Left lung (tissue), 10 donors: ENCODE measurements around the gene CLOCK. TPM values are rescaled to one million over a fixed set of nuclear protein-coding genes. Genes with fewer than 3 reads are reported as not detected.
A peak's percentile ranks its signal among the peaks of the same experiment; 100 is the strongest.

Experiments used
- ATAC-seq: fragments of 200-7000 bp; cut with Tn5 transposase; one replicate; pipeline ENCODE4 v1.9.1; 2020; ENCODE audit warnings: moderate library complexity
- DNase-seq, 4 donors: peaks; one replicate each; pipeline ENCODE4 v3.0.0-alpha.2; 2013 to 2020
- H3K27ac ChIP-seq, 2 donors: fragments of 200-600 bp; sonication (generic) in 1 of 2; one replicate each; pipeline versions ENCODE4 v1.5.0 to v1.8.0; 2020 to 2021
- H3K27me3 ChIP-seq, 2 donors: fragments of 200-600 bp; sonication (generic) in 1 of 2; one replicate each; pipeline versions ENCODE4 v1.5.0 to v1.8.0; 2020 to 2021
- H3K36me3 ChIP-seq, 2 donors: fragments of 200-600 bp; sonication (generic) in 1 of 2; one replicate each; pipeline versions ENCODE4 v1.5.0 to v1.8.0; 2020 to 2021
- H3K4me1 ChIP-seq, 2 donors: fragments of 200-600 bp; one replicate each; pipeline ENCODE4 v1.8.0; 2021
- H3K4me3 ChIP-seq, 2 donors: fragments of 200-600 bp; sonication (generic) in 1 of 2; one replicate each; pipeline versions ENCODE4 v1.5.0 to v1.8.0; 2020 to 2021; ENCODE audit warnings: mild to moderate bottlenecking in 1 of 2
- H3K9me3 ChIP-seq, 2 donors: fragments of 200-600 bp; sonication (generic) in 1 of 2; one replicate each; pipeline versions ENCODE4 v1.5.0 to v1.8.0; 2020 to 2021
- intact Hi-C, 2 donors: fragments of 100-400 bp; cut with DNase I; formaldehyde crosslinking; loops; one replicate each; pipeline versions ENCODE4 v1.11.2 to v1.14.2; 2022
- polyA plus RNA-seq, 6 donors: library from polyadenylated mRNA; unstranded; fragments of 120-200 nt; gene quantifications; one replicate each; pipeline ENCODE4 v1.2.1, GENCODE V29; 2013; ENCODE audit not compliant: insufficient read length in 6 of 6
- total RNA-seq, 2 donors: library from RNA; stranded (reverse); fragmentation: NEBNext Ultra II Directional; extraction: Animal tissue kit (Norgen Biotek cat#: 25700); gene quantifications; one replicate each; pipeline ENCODE4 v1.2.1, GENCODE V29; 2021
- TF ChIP-seq, protein P1 (sequence below), 2 donors: fragments of 200-600 bp; sonication (generic) in 1 of 2; IDR thresholded peaks; one replicate each; pipeline versions ENCODE4 v1.5.0 to v1.8.0; 2021; ENCODE audit warnings: antibody characterized with exemption in 2 of 2
- donor health status: DM: no; HTN: yes; CAD: no.
- donor health status: DM: no; HTN: no; CAD: no.

Gene CLOCK
- total and polyA plus RNA-seq, 8 donors: 19.8 to 27.6 (median 21.7) TPM

DNA sequence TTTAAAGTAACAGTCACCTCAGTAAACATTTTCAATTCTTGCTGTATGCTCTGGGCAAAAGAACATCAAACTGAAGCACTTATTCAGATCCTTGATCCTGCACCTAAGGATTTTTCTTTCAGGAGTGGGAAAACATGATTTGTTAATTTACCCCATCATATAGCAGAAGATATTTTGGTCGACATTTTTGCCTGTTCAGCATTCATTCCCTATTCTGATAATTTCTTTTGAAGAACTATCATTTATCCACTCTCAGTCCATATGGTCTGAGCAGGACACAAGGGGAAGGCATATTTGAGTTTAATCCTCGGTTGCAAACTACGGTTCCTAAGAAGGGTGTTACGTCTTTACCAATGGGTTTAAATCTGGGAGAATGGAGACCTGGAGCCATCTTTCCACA, 1.2 kb upstream of the CLOCK start:
- DNase-seq: no peak
- peak overlapping the region; percentile 93 to 99 for H3K27ac ChIP-seq

DNA sequence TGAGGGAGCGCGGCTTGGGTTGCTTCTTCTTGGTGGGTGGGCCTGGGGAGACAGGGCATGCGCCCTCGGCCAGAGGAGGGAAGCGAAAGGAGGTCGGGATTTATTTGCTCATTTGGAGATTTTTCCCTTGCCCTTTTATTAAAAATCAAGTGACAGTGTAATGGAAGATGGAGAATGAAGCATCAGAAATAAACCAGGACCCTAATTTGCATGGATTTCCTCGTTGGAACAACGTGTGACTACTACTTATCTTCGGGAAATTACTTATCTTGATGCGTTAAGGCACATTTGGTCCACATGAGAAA, 709 bp upstream of the CLOCK start:
- Histone ChIP-seq H3K27ac (peak overlapping the region; percentile 93 to 99), H3K27me3 (no peaks in the 10 kb centered on the region), H3K9me3 (no peaks in the 10 kb centered on the region), H3K4me3 (peak overlapping the region; percentile 74 to 81), H3K4me1 (peaks cover 4 to 18% of the 10 kb centered on the region in 2 donors), H3K36me3 (no peaks in the 10 kb centered on the region)
- TF ChIP-seq, protein P1, sequence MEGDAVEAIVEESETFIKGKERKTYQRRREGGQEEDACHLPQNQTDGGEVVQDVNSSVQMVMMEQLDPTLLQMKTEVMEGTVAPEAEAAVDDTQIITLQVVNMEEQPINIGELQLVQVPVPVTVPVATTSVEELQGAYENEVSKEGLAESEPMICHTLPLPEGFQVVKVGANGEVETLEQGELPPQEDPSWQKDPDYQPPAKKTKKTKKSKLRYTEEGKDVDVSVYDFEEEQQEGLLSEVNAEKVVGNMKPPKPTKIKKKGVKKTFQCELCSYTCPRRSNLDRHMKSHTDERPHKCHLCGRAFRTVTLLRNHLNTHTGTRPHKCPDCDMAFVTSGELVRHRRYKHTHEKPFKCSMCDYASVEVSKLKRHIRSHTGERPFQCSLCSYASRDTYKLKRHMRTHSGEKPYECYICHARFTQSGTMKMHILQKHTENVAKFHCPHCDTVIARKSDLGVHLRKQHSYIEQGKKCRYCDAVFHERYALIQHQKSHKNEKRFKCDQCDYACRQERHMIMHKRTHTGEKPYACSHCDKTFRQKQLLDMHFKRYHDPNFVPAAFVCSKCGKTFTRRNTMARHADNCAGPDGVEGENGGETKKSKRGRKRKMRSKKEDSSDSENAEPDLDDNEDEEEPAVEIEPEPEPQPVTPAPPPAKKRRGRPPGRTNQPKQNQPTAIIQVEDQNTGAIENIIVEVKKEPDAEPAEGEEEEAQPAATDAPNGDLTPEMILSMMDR (IDR thresholded peaks at IDR 0.05): no peak
- peak; percentile 11 for ATAC-seq
- DNase-seq: peak in 2 of 4 donors; percentile 60 to 80
- intact Hi-C loops: loop anchor here in 1 of 2 donors (10.0 kb wide), 1 partner anchor 203 kb away; the partner anchor contains the start of gene SRD5A3

More for the DNA sequence above, 1.2 kb upstream of the CLOCK start:
- Histone ChIP-seq H3K36me3 (no peaks in the 10 kb centered on the region), H3K4me1 (peaks cover 4 to 18% of the 10 kb centered on the region in 2 donors), H3K27me3 (no peaks in the 10 kb centered on the region), H3K4me3 (peak overlapping the region; percentile 74 to 81), H3K9me3 (no peaks in the 10 kb centered on the region)
- ATAC-seq: no peak
- TF ChIP-seq, protein P1 (IDR thresholded peaks at IDR 0.05): no peak
- intact Hi-C loops: loop anchor here in 1 of 2 donors (10.0 kb wide), 1 partner anchor 203 kb away; the partner anchor contains the start of gene SRD5A3

DNA sequence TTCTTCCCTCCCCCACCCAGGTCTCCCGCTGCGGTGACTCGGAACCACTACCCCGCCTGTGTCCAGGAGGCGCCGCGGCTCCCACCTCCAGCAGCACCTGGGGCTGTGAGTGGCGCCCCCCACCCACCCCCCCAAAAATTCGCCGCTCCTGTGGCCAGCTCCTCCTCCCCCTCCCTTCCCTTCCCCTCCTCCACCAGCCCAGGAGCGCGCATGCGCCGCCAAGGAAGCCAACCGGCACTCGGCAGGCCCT, 278 bp downstream of the CLOCK start:
- Histone ChIP-seq H3K4me3 (peak overlapping the region; percentile 74 to 81), H3K27me3 (no peaks in the 10 kb centered on the region), H3K4me1 (peaks cover 4 to 18% of the 10 kb centered on the region in 2 donors), H3K9me3 (no peaks in the 10 kb centered on the region), H3K36me3 (no peaks in the 10 kb centered on the region), H3K27ac (peak overlapping the region; percentile 93 to 99)
- ATAC-seq: peak; percentile 87
- intact Hi-C loops: loop anchor here in 1 of 2 donors (10.0 kb wide), 1 partner anchor 202 kb away; the partner anchor contains the start of gene SRD5A3
- no peak for DNase-seq
- TF ChIP-seq, protein P1 (IDR thresholded peaks at IDR 0.05): no peak

DNA sequence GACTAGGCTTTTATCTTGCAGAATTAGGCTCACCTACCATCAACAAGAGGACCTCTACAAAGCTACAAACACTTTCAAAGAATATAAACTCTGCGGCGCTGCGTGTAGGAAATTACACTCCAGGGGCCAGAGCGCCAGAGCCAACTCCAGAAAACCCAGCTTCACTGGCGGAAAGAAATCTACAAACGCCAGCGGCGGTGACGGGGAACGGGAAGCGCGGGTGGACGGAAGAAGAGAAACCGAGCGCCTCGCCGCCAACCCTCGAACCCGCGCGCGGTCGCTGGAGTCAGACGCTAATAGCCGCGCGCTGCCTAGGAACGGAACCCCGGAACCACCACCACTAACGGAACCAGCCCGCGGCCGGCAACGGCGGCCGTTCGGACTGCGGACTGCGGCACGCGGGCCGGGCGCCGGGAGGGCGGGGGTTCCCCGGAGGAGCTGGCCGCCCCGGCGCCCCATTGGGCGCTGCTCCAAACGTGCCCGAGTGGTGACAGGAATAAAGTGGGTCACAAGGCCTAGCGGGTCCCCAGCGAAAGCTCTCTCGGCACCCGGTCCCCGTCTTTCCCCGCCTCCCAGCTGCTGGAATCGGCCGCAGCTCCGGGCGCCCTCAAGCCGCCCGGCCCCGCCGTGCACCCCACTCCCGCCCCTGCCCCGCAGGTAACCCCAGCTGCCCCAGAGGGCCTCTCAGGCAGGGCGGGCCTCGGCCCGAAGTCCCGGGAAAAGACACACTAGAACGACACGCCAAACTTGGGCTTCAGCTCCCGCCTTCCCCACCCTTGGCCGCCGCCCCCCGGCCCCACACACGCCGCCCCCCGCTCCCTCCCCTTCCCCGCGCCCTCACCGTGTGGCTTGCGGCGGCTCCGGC, 836 bp downstream of the CLOCK start:
- Histone ChIP-seq H3K27me3 (no peaks in the 10 kb centered on the region), H3K36me3 (no peaks in the 10 kb centered on the region), H3K9me3 (no peaks in the 10 kb centered on the region), H3K27ac (peak overlapping the region; percentile 93 to 99), H3K4me1 (peaks cover 4 to 18% of the 10 kb centered on the region in 2 donors), H3K4me3 (peak overlapping the region; percentile 74 to 81)
- intact Hi-C loops: loop anchor here in 1 of 2 donors (10.0 kb wide), 1 partner anchor 201 kb away; the partner anchor contains the start of gene SRD5A3
- DNase-seq: peak; percentile 82 to 95 (median 86)
- ATAC-seq: peak; percentile 71
- TF ChIP-seq, protein P1 (IDR thresholded peaks at IDR 0.05): no peak

DNA sequence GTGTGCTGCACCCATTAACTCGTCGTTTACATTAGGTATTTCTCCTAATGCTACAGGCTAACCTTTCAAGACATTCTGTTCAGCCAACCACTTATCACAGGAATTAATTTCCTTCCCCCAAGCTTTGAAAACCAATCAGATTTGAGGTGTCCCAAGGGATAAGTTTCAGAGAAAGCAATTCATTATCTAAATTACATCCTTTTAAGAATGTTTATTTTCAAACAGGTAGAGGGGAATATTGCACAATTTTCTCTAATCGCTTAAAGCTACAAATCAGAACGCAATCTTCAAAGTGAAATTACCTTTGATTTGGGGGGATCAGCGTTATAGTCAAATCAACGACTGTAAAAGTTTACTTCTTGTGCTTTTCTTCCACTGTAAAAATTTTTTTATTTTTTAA, 1.6 kb downstream of the CLOCK start:
- peaks cover 4 to 18% of the 10 kb centered on the region in 2 donors for H3K4me1 ChIP-seq
- ATAC-seq: no peak
- TF ChIP-seq, protein P1 (IDR thresholded peaks at IDR 0.05): no peak
- intact Hi-C loops: loop anchor here in 1 of 2 donors (10.0 kb wide), 1 partner anchor 200 kb away; the partner anchor contains the start of gene SRD5A3
- H3K36me3 ChIP-seq: no peaks in the 10 kb centered on the region
- DNase-seq: peak in 1 of 4 donors; percentile 17
- no peaks in the 10 kb centered on the region for H3K27me3 ChIP-seq
- peak overlapping the region; percentile 93 to 99 for H3K27ac ChIP-seq
- H3K4me3 ChIP-seq: peak overlapping the region; percentile 74 to 81
- H3K9me3 ChIP-seq: no peaks in the 10 kb centered on the region
